Measurements from ENCODE around the gene SPTBN2. TPM values are rescaled to one million over a fixed set of nuclear protein-coding genes. Genes with fewer than 3 reads are reported as not detected.

The SPTBN2 gene
- total and polyA plus RNA-seq, 2 donors (not counting 3 experiments of a cell fraction or from before 2014, with no cell fraction given) = 3.8 to 19.8 TPM

DNA sequence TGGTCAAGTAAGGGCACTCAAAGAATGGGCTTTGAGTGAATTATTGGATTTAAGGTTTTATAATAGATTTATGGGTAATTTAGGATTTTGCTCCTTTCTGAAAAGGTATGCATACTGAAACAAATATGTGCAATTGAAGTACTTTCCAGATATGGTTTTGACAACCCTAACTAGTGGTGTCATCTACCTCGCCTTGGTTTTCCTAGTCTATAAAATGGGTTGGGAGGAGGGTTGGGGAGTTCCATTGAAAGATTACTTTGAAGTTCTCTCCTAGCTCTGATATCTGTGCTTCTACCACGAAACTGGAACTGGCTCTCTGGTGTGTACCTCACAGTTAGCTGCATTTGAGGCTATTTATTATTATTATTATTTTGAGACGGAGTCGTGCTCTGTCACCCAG lies 431 bp upstream of the SPTBN2 start:
- Histone ChIP-seq H3K4me1 (ENCODE audit: control insufficient read depth, extremely low read depth, insufficient read depth, low read length) (peaks cover 4% of the 10 kb centered on the region), H3K36me3 (ENCODE audit: control insufficient read depth in 2 of 2, extremely low read depth in 1 of 2, insufficient read depth in 2 of 2, low read length in 2 of 2) (no peaks in the 10 kb centered on the region), H2AFZ (ENCODE audit: low read depth, low read length) (no peak overlapping the region), H3K27me3 (ENCODE audit: control insufficient read depth in 2 of 2, insufficient read depth in 2 of 2, low read length in 2 of 2) (peaks cover 14 to 22% of the 10 kb centered on the region in 2 experiments), H4K20me1 (replicated peaks; ENCODE audit: control insufficient read depth, extremely low read depth, insufficient read depth, low read length) (no peaks in the 10 kb centered on the region), H3K4me2 (ENCODE audit: insufficient read depth, low read length) (no peak overlapping the region), H3K9ac (replicated peaks; ENCODE audit: extremely low read depth, insufficient read depth, low read length) (no peak overlapping the region), H3K79me2 (ENCODE audit: control insufficient read depth, insufficient read depth, low read length) (no peaks in the 10 kb centered on the region), H3K9me3 (replicated peaks; ENCODE audit: control insufficient read depth, insufficient read depth, low read length) (no peaks in the 10 kb centered on the region), H3K9me1 (replicated peaks; ENCODE audit: control insufficient read depth, extremely low read depth, insufficient read depth, low read length) (no peaks in the 10 kb centered on the region), H3K27ac (ENCODE audit: insufficient read depth, low read depth, low read length) (no peak overlapping the region), H3K4me3 (replicated peaks in 1 of 3; ENCODE audit: insufficient read depth in 1 of 3, low read depth in 1 of 3, low read length in 3 of 3) (no peak overlapping the region)
- CTCF ChIA-PET = no interaction called here
- POLR2A ChIA-PET = no interaction called here
- no peak for FAIRE-seq
- no peak for DNase-seq (ENCODE audit: low read depth, low spot score)
- intact Hi-C loops (cut with micrococcal nuclease) (no loop called here), dilution Hi-C loops (cut with MboI; ENCODE audit: extremely low pct_ligation_motif_present, low sequenced_read_pairs) (no loop called here)
- TF ChIP-seq MYC (IDR thresholded peaks at IDR 0.05; ENCODE audit: low read depth, low read length) (no peak), POLR2A (IDR thresholded peaks at IDR 0.05; ENCODE audit: low read depth, low read length) (no peak), JUN (IDR thresholded peaks at IDR 0.05; ENCODE audit: borderline replicate concordance, insufficient read depth, insufficient read length, low read depth) (no peak), CTCF (IDR thresholded peaks at IDR 0.05; ENCODE audit: extremely low read depth in 1 of 2, insufficient read depth in 1 of 2, low read depth in 1 of 2, low read length in 2 of 2) (no peak), EZH2 (IDR thresholded peaks at IDR 0.05; ENCODE audit: borderline replicate concordance, low read depth, low read length, severe bottlenecking) (no peak), FOS (IDR thresholded peaks at IDR 0.05; ENCODE audit: borderline replicate concordance, insufficient read depth, low read length) (no peak), GATA2 (IDR thresholded peaks at IDR 0.05; ENCODE audit: insufficient read depth, insufficient read length, low read depth, low read length) (no peak), POLR2AphosphoS5 (IDR thresholded peaks at IDR 0.05; ENCODE audit: insufficient read depth, low read depth, low read length) (no peak)
- TF ChIP-seq, protein P1, sequence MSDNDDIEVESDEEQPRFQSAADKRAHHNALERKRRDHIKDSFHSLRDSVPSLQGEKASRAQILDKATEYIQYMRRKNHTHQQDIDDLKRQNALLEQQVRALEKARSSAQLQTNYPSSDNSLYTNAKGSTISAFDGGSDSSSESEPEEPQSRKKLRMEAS (IDR thresholded peaks at IDR 0.05; ENCODE audit: insufficient read depth, insufficient read length) = no peak
- no TSS peak for BruUV-seq (replicated peaks)

Data from endothelial cell of umbilical vein (primary cell).